Colonic mucosa (tissue), 4 donors: ENCODE data around the gene SPACA5. TPM values are rescaled to one million over a fixed set of nuclear protein-coding genes. Genes with fewer than 3 reads are reported as not detected.
"Not testable (repeated sequence)": the region's sequence is repeated elsewhere in the genome, so short reads cannot be mapped to it uniquely, and the experiment has no call there.

Experiments used
- DNase-seq: peaks from one replicate; pipeline ENCODE4 v3.0.0-alpha.2; 2020
- H3K27ac ChIP-seq: fragments of 200-600 bp; one replicate; pipeline ENCODE4 v1.8.0; 2021
- H3K27me3 ChIP-seq: fragments of 200-600 bp; one replicate; pipeline ENCODE4 v1.8.0; 2021
- H3K36me3 ChIP-seq: fragments of 200-600 bp; one replicate; pipeline ENCODE4 v1.8.0; 2021
- H3K4me1 ChIP-seq: fragments of 200-600 bp; one replicate; pipeline ENCODE4 v1.8.0; 2021; ENCODE audit warnings: mild to moderate bottlenecking
- H3K4me3 ChIP-seq: fragments of 200-600 bp; one replicate; pipeline ENCODE4 v1.8.0; 2021
- H3K9ac ChIP-seq, 2 donors: one replicate each; pipeline ENCODE4 v1.7.0; 2013; ENCODE audit warnings: control low read depth in 2 of 2, low read depth in 2 of 2, low read length in 2 of 2
- H3K9me3 ChIP-seq: fragments of 200-600 bp; one replicate; pipeline ENCODE4 v1.8.0; 2021
- intact Hi-C: fragments of 100-400 bp; cut with DNase I; formaldehyde crosslinking; loops from one replicate; pipeline ENCODE4 v1.14.1; 2022
- total RNA-seq, 2 donors: library from RNA; stranded (reverse); fragmentation: NEBNext Ultra II Directional in 1 of 2; extraction: Animal tissue kit (Norgen Biotek cat#: 25700) in 1 of 2; gene quantifications; one replicate each; pipeline ENCODE4 v1.2.1, GENCODE V29; 2021
- TF ChIP-seq, protein P1 (sequence below): fragments of 200-600 bp; IDR thresholded peaks from one replicate; pipeline ENCODE4 v1.8.0; 2022; ENCODE audit warnings: antibody characterized with exemption, mild to moderate bottlenecking
- donor health status: healthy.
- donor health status: DM: no; HTN: no; CAD: no.
- donor health status: DM: no; HTN: no; CAD: no.

SPACA5 gene
- total RNA-seq, 2 donors from 2014 or later, result not detected

DNA sequence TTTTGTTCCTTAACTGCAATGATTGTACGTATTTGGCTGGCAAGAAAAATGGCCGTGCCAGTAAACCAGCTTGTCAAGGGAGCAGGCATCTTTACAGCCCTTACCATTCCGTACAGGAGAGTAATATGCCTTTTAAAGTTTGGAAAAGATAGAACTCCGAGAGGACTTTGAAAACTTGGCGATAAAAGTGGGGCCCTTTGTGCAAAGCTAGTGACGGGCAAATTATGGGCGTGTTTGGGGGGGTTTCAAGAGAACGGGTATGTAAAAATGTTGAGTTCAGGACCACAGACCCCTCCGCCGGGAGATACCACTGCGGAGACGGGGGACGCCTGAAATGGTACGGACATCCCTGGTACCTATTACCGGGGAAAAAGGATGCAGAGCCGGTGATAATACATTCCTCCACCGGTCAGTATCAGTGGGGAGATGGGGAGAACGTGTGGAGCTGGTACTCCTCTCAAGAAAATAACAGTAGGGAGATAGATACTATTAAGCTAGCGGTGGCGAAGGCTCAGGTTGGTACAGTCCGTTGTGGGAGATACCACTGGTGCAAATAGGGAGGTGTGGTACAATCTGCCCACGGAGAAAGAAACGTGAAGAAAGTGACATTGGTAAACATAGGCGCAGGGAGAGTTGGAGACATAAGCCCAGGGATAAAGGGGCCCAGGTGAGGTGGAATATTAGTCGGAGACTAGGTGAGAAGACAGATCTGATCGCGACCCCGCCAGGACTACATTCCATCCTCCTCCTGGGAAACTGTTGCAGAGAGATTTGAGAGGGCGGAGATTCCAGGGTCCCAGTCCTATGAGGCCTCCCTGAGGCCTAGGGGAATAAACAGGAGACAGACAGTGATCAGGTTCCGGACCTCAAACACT, 14.5 kb downstream of the SPACA5 start:
- H3K4me1 ChIP-seq, result no peaks in the 10 kb centered on the region
- H3K9me3 ChIP-seq, result no peaks in the 10 kb centered on the region
- peak overlapping the region; percentile 37 for H3K4me3 ChIP-seq

DNA sequence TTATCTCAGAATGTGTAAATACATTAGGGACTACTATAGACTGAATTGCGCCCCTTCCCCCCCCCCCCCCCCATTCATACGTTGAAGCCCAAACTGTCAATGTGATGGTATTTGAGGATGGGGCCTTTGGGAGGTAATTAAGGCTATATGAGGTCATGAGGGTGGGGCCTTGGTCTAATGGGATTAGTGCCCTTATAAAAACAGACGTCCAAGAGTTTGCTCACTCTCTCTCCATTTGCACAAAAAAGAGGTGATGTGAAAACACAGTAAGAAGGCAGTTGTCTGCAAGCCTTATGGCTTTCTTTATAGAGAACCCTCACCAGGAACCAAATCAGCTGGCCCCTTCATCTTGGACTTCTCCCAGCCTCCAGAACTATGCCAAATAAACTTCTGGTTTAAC, 15.3 kb downstream of the SPACA5 start:
- Histone ChIP-seq H3K4me3 (no peak overlapping the region), H3K9ac (no peak overlapping the region), H3K27me3 (no peaks in the 10 kb centered on the region), H3K27ac (no peak overlapping the region), H3K36me3 (no peaks in the 10 kb centered on the region), H3K4me1 (no peaks in the 10 kb centered on the region), H3K9me3 (no peaks in the 10 kb centered on the region)
- intact Hi-C loops, result no loop called here
- DNase-seq, result no peak
- TF ChIP-seq, protein P1, sequence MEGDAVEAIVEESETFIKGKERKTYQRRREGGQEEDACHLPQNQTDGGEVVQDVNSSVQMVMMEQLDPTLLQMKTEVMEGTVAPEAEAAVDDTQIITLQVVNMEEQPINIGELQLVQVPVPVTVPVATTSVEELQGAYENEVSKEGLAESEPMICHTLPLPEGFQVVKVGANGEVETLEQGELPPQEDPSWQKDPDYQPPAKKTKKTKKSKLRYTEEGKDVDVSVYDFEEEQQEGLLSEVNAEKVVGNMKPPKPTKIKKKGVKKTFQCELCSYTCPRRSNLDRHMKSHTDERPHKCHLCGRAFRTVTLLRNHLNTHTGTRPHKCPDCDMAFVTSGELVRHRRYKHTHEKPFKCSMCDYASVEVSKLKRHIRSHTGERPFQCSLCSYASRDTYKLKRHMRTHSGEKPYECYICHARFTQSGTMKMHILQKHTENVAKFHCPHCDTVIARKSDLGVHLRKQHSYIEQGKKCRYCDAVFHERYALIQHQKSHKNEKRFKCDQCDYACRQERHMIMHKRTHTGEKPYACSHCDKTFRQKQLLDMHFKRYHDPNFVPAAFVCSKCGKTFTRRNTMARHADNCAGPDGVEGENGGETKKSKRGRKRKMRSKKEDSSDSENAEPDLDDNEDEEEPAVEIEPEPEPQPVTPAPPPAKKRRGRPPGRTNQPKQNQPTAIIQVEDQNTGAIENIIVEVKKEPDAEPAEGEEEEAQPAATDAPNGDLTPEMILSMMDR, result no peak

More for the DNA sequence above, 14.5 kb downstream of the SPACA5 start:
- intact Hi-C loops, result no loop called here
- Histone ChIP-seq H3K36me3 (no peaks in the 10 kb centered on the region), H3K27ac (peak overlapping the region; percentile 26), H3K27me3 (no peaks in the 10 kb centered on the region), H3K9ac (peak overlapping the region; percentile 51 to 72)
- peak; percentile 80 for DNase-seq
- TF ChIP-seq, protein P1, result no peak

DNA sequence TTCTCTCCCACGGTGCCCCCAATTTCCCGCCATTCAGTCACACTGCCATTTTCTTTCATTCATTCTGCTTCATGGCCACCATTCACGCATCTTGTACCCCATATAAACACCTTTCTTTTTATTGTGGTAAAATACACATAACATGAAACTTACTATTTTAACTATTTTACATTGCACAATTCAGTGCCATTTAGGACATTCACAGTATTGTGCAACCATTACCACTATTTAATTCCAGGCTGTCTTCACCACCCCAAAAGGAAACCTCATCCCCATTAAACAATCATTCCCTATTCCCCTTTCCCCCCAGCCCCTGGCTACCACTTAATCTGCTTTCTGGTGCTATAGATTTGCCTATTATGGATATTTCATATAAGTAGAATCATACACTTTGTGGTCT, 15.9 kb downstream of the SPACA5 start:
- Histone ChIP-seq H3K36me3 (no peaks in the 10 kb centered on the region), H3K9me3 (no peaks in the 10 kb centered on the region), H3K27me3 (no peaks in the 10 kb centered on the region), H3K27ac (no peak overlapping the region), H3K4me3 (no peak overlapping the region), H3K9ac (no peak overlapping the region), H3K4me1 (no peaks in the 10 kb centered on the region)
- intact Hi-C loops, result no loop called here
- no peak for DNase-seq
- TF ChIP-seq, protein P1, result no peak

DNA sequence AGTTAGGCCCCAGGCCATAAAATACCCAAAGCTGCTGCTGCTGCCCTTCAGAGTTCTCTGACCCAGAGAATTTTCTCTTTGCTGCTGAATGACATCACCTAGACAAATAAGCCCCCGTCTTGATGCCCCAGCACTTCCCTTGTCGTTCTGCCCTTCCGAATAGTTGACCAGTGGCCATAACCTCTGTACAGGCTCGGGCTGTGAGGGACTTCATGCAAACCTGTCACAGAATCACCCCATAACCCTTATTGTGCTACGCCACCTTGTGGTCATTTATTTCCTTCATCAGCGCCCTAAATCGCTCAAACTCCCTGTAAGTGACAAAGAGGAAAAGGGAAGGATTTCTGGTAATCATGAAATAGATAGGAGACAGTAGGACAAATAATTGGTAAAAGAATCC, 18.8 kb downstream of the SPACA5 start:
- Histone ChIP-seq H3K36me3 (no peaks in the 10 kb centered on the region), H3K4me1 (no peaks in the 10 kb centered on the region), H3K27ac (no peak overlapping the region), H3K4me3 (no peak overlapping the region), H3K27me3 (no peaks in the 10 kb centered on the region), H3K9ac (peak overlapping the region in 1 of 2 donors; percentile 9), H3K9me3 (no peaks in the 10 kb centered on the region)
- intact Hi-C loops, result no loop called here
- TF ChIP-seq, protein P1, result peak; percentile 45
- peak; percentile 57 for DNase-seq

DNA sequence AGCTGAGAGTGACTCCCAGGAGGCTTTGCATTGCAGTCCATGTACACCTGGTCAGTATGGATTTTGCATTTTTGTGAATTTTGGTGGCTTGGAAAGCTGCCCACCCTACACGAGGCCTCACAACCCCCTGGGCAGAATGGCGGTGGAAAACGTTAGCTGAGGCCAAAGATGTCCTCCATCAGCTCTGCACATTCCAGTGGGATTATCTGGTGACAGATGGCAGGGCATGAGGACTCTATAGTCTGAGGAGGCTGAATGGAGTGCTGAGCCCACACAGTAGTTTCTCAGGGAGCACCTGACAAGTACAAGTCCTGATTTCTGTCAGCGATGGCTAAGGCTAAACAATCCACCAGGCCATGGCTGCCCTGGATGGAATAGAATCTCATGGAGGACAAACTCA, 20.8 kb downstream of the SPACA5 start:
- intact Hi-C loops, DNase-seq, H3K4me1 ChIP-seq, H3K4me3 ChIP-seq, H3K27ac ChIP-seq, H3K36me3 ChIP-seq, H3K9ac ChIP-seq, H3K27me3 ChIP-seq, H3K9me3 ChIP-seq: not testable (repeated sequence)

DNA sequence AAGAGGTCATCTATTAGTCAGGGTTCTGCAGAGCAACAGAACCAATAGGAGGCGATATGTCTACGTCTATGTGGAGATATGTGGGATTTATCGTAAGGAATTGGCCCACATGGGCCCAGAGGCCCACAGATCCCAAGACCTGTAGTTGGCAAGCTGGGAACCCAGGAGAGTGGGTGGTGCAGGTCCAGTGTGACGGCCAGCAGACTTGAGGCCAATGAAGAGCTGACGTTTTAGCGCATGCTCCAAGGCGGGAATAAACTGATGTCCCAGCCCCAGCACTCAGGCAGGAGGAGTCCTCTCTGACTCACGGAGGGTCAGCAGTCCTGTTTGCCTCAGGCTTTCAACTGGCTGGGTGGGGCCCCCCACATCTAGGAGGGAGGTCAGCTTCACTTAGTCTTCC, 21.3 kb downstream of the SPACA5 start:
- TF ChIP-seq, protein P1, result no peak
- H3K27ac ChIP-seq, result no peak overlapping the region
- no peak overlapping the region for H3K9ac ChIP-seq
- no peak for DNase-seq
- no peak overlapping the region for H3K4me3 ChIP-seq
- no peaks in the 10 kb centered on the region for H3K27me3 ChIP-seq
- H3K9me3 ChIP-seq, result no peaks in the 10 kb centered on the region
- no peaks in the 10 kb centered on the region for H3K36me3 ChIP-seq
- no peaks in the 10 kb centered on the region for H3K4me1 ChIP-seq
- intact Hi-C loops, result no loop called here
